ENCODE results near the gene SH3TC1.

The SH3TC1 gene

DNA sequence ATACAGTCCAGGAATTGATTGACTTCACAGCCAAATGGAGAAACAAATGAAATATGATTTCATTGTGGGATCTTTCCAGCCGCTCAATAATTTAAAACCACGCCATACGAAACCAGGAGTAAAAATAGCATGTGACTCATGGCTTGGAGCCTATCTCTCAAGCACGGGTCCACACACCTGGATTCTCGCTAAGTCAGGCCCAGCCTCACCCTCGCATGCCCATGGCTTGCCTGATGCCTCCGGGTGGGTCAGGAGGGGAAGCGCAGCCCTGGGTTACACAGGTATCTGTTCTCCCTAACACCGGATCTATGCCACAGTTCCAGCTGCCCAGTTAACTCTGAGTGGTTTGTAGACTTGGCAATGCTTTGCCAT lies 34.9 kb upstream of the SH3TC1 start:
- DNase-seq = no peak

DNA sequence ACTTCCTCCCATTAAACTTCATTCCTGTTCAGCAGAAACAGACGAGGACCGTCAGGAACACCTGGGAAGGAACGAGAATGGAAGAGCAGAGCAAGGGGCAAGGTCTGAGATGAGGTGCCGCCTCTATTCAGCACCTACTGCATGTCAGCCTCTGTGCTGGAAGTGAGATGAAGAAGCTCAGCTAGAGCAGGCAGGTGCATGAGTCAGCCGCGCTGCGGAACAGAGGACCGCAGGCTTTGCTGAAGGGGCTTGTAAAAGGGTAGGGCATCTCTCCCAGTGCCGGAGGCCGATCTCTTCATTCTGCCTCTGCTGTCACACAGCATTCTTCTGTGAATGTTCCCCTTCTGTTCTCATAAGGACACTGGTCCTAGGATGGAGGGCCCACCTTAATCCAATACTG lies 34.4 kb upstream of the SH3TC1 start:
- no peak for DNase-seq

DNA sequence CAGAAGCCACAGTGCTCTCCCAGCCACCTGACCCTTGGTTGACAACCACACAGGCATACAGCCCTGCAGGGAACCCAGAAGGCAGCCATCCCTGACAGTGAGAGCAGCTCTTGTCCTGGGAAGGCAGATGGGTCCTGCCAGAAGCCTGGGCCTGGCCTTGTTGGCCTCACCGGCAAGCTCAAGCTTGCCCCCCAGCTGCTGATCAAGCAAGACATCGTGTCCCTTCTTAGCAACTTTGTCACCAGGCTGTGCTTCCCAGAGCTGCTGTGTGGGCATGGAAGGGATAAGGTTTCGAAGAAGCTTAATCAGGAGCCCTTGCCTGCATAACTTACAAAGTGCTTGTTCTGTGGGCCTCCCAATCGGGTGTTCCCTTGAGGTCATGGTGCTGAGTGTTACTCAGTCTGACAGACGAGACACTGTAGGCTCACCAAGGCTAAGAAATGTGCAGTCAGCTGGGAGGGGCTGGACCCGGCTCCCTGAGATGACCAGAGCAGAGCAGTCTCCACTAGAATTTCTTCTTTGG lies 33.7 kb upstream of the SH3TC1 start:
- DNase-seq = no peak

DNA sequence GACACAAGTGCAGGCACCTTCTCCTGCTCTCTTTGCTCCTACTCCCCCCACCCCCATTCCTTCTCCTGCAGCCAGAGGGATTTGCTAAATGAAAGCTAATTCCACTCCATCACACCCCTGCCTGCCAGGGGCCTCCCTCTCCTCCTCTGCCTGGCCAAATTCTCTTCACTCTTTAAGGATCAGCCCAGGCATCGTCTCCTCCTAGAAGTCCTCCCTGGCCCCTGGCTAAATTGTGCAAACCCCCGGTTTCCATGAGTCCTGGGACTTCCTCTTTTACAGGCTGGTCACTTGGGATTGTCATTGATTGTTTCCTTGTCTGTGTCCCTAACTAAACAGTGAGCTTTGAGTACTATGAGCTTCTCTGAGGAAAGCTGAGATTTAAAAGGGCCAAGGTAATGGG lies 31.8 kb upstream of the SH3TC1 start:
- DNase-seq = no peak

DNA sequence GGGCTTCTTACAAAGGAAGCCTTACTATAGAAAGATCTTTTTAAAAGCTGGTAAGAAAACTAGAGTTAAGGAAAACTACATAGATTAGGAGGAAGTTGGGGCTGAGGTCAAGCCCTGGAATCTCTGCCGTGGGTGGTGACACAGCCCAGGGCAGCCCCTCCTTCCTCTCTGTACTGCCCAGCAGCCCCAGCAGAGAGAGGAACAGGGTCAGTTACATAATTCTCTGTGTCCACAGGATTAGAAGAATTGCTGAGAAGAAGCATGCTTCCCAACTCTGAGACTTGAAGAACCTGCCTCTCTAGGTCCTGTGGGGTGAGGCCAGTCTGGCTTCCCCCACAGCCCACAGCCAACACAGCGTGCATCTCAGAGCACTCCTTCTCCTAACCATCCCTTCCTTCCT lies 31.3 kb upstream of the SH3TC1 start:
- no peak for DNase-seq

DNA sequence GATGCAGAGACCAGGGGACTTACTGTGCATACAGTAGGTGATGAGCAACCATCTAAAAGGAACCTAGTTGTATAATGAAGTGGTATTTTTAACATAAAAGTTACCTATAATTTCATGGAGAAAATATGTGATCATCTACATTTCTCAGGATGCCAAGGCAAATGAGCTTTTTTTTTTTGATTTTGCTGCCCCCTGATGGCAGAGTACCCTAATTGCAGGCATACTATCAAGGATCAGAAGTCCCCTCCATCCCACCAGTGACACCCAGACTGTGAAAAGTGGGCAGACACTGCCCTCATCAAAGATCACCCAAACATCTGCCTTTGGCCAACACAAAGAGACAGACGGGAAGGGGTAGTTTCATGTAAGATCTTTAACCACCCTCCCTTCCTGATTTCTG lies 30.9 kb upstream of the SH3TC1 start:
- no peak for DNase-seq

DNA sequence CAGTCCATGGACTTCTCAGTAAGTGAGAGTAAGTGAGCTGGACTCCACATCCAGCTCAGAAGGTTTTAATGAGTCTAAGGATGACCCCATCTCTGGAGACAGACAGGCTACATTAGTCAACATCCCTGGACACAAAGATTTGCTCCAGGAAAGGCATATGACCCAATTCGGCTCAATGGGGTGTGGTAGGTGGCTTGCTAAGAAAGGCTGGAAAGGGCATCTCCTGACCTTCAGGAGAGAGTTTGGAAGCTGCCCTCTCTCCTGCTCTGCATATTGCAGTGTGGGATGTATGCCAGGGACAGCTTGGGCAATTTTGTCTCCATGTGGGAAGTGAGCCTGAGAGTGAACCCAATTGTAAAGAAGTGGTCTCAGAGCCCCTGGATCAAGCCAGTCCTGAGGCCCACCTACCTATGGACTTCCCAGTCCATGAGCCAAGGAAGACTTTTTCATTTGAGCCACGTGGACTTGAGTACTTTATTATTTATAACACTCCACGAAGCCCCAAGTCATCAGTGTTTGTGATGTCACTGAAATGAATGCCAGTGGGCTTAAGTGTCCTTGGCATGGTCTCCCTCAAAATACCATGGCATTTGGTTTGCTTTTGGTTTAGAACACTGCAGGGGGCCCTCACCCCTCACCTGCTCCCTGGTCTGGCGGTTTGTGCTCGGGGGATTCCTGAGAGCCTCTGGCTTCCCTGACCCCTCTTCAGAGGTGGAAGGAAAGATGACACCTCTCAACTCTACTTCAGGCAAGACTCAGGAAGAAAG lies 30.1 kb upstream of the SH3TC1 start:
- DNase-seq = no peak

DNA sequence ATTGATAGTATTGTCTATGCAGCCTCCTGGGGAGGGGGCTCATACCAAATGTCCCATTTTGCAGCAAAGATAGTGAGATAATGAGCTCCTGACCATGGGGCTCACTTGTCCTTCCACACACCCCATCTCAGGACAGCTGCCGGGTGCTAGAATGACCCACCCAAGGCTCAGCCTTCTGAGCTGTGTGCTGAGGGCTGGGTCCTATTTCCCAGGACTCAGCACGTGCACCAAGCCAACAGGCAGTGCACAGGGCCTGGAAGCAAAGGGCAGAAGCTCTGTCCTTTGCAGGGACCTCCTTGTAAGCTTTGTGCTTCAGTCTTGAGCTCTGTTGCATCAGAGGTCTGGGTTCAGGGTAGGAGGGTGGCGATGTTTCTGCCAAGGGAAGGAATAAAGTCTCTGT lies 29.3 kb upstream of the SH3TC1 start:
- DNase-seq = no peak

DNA sequence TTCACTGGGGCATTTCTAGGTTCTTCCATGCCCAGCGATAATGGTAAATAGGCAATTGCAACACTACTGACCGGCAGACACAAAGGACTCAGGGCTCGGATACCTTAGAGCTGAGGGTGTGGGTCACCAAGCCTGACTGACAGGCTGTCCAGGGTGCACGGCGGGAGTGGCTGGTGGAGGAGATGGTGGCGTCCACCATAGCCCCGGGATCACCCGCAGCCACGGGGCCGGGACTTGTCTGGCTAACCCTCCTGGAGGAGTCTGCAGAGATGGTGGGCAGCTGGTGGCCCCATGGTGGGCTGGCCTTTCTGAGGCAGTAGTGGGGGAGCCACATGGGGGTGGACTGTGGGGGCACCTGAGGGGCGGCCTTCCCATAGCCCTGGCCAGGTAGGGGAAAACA lies 28.7 kb upstream of the SH3TC1 start:
- no peak for DNase-seq

DNA sequence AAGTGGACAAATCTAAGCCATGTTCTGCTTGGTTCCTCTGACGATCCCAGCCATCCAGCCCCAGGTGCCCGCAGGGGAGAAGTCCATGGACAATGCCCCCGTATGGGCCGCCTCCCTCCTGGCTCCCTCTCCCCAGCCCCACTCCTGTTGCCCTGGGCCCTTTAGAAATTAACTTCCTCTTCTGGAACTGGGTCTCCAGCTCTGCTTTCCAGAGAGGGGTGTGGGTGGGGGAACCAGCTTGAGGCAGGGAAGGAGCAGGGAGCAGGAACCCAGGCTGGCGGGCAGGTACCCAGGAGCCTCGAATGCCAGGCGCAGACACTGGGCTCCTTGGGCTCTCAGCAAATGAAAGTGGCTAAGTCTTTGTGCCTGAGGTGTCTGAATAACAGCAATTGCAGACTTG lies 27.8 kb upstream of the SH3TC1 start:
- no peak for DNase-seq

DNA sequence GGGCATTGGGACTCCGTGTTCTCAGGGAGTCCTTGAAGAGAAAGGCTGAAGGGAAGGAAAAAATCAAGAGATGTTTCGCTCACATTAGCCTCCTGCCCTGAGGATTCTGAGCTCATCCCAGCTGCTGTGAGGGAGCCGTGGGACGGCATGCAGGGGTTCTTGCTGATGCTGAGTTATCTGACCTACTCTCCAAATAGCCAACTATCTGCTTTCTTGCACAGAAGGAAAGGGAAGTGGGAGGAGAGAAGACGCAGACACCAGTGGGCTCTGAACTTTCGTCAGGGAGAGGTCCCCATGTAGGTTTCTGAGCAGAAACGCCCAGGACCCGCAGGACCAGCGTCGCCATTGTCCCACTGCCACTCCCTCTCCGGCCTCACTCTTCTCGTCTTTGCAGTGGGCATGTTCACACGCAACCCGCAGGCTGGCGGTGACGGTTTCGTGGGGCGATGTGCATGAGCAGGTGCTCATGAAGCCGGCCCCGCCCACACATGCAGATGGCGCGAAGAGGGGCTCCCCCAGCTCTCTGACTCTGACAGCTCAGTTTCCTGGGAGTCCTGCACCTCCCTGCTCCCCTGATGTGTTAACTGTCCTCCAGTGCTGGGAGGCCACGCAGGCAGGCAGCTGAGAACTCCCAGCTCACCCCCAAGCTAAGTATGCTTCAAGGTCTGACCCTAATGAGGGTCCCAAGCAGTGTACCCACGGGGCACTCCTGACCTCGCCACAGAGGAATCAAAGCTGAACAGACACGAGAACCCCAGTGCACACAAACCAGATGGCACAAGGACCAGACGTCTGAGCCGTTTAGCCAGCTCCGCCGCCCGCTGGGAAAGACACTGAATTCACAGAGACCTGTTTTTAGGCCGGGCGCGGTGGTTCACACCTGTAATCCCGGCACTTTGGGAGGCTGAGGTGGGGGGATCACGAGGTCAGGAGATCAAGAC lies 26.8 kb upstream of the SH3TC1 start:
- no peak for DNase-seq

DNA sequence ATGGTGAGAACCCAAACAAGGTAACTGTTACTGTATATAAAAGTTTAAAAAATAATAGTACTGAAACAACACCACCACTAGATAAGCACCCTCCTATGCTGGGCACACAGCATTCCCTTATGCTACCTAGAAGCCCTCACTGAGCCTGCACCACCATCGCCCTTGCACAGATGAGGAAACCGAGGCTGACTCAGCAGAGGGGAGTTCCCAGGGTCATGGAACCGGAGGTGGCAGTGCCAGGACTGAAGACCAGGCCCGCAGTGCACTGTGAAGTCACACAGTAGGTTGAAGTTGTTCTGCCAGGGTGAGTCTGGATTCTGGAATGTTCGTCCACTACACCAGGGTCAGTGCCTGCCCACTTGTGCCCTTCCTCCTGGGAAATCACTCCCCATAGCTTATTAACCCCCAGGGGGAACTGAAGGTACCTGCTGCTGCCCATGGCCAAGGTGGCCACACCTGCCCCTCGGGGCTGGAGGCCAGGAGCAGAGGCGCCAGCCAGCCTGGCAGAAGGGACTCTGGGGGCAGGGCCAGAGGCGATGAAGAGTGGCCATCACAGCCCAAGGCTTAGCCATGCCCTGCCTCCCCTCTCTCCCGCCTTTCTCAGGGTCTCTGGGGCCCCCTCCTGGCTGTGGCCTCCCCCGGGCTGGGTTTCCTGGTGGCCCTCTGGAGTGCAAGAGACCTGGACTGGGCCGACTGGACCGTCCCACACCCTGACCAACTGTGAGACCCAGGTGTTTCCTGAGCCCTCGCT lies 25.4 kb upstream of the SH3TC1 start:
- no peak for DNase-seq

DNA sequence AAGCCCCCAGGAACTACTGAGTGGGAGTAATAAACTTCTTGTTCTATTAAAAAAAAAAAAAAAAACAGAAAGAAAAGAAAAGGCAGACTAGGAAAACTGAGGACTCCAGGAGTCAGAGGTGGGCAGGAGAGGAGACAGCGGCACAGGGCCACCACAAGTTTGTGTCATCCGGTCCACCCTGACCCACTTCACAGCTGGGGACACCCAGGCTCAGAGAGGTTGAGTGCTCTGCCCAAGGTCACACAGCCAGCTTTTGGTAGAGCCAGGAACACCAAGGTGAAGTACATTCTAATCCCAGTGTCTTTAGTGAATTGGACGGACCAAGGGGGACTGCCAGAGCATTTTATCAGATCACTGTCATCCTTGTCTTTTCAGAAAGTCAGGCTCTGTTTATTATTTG lies 24.1 kb upstream of the SH3TC1 start:
- no peak for DNase-seq

DNA sequence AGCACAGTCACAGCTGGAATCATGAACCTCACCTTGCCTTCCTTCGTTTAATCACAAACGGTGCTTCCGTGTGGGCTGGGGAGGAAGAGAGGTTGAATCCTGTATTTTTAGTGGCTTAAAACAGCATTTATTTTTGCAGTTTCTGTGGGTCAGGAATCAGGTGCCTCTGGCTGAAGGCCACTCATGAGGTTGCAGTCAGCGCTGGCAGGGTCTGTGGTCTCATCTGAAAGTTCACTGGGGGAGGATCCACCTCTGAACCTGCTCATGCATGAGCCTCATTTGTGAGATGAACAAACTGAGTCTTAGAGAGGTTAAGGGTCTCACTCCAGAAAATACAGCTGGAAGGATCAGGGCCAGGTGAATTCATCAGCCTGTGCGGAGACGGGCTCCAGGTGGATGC lies 23.4 kb upstream of the SH3TC1 start:
- DNase-seq = no peak

DNA sequence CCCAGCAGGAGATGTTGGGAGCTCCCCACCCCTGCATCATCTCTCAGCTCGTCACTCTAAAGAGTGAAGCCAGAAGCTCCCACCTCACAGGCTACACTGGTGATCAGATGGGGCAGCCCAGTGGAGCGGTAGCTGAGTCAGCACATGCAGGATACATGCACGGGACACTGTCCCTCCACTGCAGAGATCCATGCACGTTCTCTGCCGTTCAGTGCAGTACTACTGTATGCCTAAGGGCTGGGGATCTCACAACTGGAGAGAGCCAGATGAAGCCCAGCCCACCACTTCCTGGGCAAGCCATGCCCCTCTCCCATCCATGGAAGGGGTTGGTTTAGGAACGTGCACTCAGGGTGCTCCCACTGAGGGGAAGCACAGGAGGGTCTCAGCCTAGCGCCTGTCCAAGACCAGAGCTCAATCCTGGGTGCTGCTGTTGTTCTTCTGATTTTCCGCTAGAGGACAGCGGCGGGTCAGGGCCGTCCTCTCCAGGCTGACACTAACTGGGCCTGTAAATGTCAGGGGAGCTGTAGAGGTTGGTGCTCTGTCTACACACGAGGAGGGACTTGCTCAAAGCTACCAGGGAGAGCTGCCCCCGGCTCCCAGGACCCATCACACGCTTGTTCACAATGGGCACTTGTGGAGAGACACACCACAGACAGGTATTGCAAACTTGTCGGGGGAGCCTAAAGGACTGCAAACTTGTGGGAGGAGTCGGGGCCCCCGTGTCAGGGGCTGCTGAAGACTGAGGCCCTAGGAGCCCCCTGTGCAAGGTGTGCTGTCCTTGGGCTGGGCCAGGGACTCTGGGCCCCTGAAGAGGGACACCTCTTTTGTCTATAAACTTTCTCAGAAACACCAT lies 22.3 kb upstream of the SH3TC1 start:
- DNase-seq = no peak

DNA sequence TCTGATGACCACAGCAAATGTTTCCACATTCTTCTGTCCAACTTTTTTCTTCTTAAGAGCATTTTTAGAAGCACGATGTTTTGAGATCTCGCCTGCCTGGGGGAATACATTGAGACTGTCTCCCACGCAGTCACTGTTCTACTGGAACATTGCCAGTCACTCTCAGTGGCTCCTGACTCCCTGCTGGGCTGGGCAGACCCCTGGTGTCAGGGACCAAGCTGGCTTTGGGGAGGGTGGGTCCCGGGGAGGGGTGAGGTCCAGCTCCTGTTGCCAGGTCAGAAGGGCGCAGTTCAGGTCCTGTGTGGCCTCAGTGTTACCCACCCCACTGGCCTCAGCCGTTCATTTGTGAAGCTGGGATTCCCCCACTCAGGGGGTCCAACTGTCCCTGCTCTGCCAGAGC lies 21.5 kb upstream of the SH3TC1 start:
- no peak for DNase-seq

DNA sequence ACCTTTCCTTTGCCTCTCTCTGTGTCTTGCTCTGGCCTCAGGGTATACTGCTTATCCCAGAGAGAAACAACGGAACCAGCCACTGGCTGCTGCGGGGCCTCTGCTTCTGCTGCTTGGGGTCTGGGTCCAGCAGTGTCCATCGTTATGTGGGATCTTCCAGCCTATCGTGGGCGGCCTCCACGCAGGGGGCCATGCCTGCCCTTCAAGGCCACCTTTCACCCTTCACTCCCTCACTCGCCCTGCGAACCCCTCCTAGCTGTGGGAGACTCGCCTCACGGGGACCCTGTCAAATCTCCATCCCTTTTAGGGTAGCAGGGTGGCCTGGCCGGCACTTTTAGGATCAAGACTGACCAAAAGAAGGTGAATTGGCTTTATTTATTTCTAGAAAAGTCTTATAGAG lies 21.1 kb upstream of the SH3TC1 start:
- no peak for DNase-seq

DNA sequence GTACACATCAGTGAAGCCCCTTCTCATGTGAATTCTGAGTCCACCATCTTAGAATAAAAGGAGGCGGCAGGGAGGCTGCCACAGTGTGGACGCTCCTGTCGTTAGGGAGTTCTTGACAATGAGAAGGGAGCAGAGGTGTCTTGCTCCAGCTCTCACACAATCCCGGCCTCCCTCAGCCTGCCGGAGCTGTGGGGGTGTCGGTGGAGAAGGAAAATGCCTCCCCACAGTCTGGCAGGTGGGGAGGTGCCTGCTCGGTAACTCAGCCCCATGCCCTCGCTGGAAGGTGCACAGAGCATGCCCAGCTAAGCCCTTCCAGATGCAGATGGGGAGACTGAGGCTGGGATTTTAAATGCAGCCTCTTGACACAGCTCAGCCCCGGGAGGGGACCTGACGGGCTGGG lies 20.0 kb upstream of the SH3TC1 start:
- DNase-seq = no peak

DNA sequence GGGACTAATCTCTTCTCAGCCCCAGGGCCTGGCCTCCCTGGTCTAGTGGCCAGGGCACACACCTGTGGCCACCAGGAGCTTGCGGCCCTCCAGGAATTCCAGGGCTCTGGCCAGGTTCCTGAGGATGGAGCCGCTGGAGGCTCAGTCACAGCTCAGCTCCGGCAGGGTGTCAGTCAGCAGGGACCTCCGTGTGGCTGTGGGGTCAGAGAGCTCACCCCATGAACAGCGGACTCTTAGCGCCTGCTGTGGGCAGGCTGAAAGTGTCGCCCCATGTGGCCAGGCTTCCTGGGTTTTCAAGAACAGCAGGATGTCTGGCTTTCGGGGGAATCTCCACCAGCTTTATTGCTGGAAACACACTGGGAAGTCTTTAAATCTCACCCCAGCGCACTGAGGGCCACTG lies 19.3 kb upstream of the SH3TC1 start:
- DNase-seq = no peak

DNA sequence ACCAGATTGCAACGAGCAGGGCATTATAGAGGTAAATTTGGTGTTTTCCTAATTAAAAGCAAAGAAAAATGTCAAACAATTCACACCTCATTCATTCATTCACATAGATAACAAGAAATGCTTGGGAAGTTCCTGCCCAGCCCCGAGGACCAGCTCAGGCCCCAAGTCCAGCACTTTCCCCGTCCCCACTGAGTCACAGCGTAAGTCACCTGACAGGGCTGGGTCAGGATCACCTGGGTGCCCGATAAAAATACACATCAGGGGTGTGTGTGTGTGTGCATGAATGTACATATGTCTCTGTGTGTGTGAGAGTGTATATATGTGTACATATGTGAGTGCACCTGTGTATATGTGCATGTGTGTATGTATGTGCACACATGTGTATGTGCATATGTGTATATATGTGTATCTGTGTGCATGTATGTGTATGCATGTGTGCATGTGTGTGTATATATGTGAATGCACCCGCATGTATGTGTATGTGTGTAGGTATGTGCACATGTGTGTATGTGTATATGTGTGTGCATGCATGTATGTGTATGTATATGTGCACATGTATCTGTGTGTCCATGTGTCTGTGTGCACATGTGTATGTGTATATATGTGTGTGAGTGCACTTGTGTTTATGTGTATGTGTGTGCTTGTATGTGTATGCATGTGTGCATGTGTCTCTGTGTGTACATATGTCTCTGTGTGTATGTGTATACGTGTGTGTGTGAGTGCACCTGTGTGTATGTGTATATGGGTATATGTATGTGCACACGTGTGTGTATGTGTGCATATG lies 18.6 kb upstream of the SH3TC1 start:
- DNase-seq = no peak

DNA sequence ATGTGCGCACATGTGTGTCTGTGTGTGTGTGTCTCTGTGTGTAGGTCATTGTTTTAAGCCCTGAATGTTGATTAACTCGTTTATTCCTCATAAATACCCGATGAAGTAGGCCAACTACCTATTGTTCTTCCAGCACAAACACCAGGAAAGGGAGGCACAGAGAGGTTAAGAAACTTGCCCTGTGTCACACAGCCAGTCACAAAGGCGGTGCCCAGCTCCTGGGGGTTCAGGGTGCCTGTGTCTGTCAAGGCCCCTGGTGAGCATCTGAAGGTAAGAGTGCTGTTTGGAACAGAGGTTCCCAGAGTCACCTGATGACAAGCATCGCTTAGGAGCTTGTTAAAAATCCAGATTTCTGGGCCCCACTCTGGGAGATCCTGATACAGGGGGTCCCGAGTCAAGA lies 18.0 kb upstream of the SH3TC1 start:
- no peak for DNase-seq

DNA sequence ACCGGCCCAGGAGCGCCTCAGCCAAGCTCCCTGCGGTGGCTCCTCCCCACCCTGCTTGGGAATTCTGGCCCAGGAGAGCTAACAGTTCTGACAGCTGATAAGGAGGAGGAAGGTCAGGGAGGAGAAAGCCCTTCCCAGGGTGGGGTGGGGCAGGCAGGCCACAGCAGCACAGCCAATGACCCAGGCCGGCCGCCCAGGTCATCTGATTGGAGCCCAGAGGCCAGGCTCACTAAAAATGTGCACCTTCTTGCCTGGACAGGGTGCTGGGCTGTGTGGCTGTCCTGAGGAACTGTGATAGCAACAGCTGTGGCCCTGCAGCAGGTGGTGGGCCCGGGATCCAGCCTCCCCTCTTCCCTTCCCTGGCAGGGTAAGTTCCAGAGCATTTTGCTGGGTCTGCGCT lies 17.2 kb upstream of the SH3TC1 start:
- DNase-seq = no peak

All from NCI-H1092 (cell line).